ENCODE results near the gene TRIM48. TPM values are rescaled to one million over a fixed set of nuclear protein-coding genes. Genes with fewer than 3 reads are reported as not detected.
"Not testable (repeated sequence)": the region's sequence is repeated elsewhere in the genome, so short reads cannot be mapped to it uniquely, and the experiment has no call there.

Gene TRIM48, protein sequence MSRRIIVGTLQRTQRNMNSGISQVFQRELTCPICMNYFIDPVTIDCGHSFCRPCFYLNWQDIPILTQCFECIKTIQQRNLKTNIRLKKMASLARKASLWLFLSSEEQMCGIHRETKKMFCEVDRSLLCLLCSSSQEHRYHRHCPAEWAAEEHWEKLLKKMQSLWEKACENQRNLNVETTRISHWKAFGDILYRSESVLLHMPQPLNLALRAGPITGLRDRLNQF
- total RNA-seq (2014; rRNA removed; shearing (Covaris generic)) (not detected in 2 replicates), polyA plus RNA-seq (2016; fragmentation: Nextera tagmentation; extraction: Ambion mirVana) (not detected in 2 replicates)

DNA sequence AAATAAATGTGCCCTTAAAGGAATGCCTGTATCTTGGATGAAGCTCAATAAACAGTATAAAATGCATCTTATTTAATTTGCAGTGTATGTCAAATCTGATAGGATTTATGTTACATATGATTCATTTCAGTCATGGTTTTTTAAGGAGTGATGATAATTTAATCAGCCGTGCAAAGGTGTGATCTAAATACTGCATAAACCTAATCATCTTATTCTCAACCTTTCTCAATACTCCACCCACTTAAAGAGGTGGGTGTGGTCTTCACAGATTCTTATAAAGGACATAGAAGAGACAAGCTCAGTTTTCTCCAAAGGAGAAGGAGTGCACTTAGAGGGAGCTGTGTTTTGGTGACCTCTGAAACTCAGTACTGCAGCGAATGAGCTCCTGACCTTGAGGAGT is at the start of gene TRIM48:
TSS of gene TRIM48 (plus strand) at position 301 of the 400 bp plus-strand sequence. CDS start 113 bp downstream, outside the sequence.
- WGBS, 2 experiments (ENCODE audit: low coverage in 1 of 2, low lambda C conversion rate in 2 of 2, missing lambda C conversion rate in 2 of 2) = 0 to 6% methylated on average over 2 of the region's 2 CpGs
- H2AFZ ChIP-seq; H3K79me2 ChIP-seq (ENCODE audit: insufficient read depth): not testable (repeated sequence)

GRCh38 chr11:55238316-55238715 is 23.6 kb upstream of the TRIM48 start:
- H3K79me2 ChIP-seq (ENCODE audit: insufficient read depth); in situ Hi-C loops (cut with MboI); H2AFZ ChIP-seq; H3K27ac ChIP-seq; H3K9me3 ChIP-seq (ENCODE audit: low read depth); DNase-seq; H3K4me1 ChIP-seq (ENCODE audit: insufficient read depth); H3K9me2 ChIP-seq (ENCODE audit: insufficient read depth); H3K9ac ChIP-seq; H3K27me3 ChIP-seq (replicated peaks; ENCODE audit: insufficient read depth); H3K4me3 ChIP-seq; H3F3A ChIP-seq (ENCODE audit: insufficient read depth); H3K4me2 ChIP-seq (ENCODE audit: unreplicated experiment); H4K20me1 ChIP-seq (ENCODE audit: insufficient read depth); H3K36me3 ChIP-seq (ENCODE audit: low read depth): not testable (repeated sequence)
- WGBS, 2 experiments (ENCODE audit: low coverage in 1 of 2, low lambda C conversion rate in 2 of 2, missing lambda C conversion rate in 2 of 2) = 18 to 29% methylated on average over 5 of the region's 5 CpGs

More for the DNA sequence above, at the start of gene TRIM48:
- H3K9me2 ChIP-seq (ENCODE audit: insufficient read depth); DNase-seq; H3F3A ChIP-seq (ENCODE audit: insufficient read depth); H3K9ac ChIP-seq; H3K27ac ChIP-seq; H3K27me3 ChIP-seq (replicated peaks; ENCODE audit: insufficient read depth); H3K4me1 ChIP-seq (ENCODE audit: insufficient read depth); H4K20me1 ChIP-seq (ENCODE audit: insufficient read depth); H3K4me3 ChIP-seq; H3K4me2 ChIP-seq (ENCODE audit: unreplicated experiment); in situ Hi-C loops (cut with MboI); H3K9me3 ChIP-seq (ENCODE audit: low read depth); H3K36me3 ChIP-seq (ENCODE audit: low read depth): not testable (repeated sequence)

- in situ Hi-C loops (cut with MboI) = no loop called here
Observed at GRCh38 chr11:55263081-55263480, 1.1 kb downstream of the TRIM48 start.

More at GRCh38 chr11:55263081-55263480, 1.1 kb downstream of the TRIM48 start:
- Histone ChIP-seq H3K4me3 (no peak overlapping the region), H3K79me2 (ENCODE audit: insufficient read depth) (no peaks in the 10 kb centered on the region), H4K20me1 (ENCODE audit: insufficient read depth) (no peaks in the 10 kb centered on the region), H3K27ac (no peak overlapping the region), H2AFZ (no peak overlapping the region), H3K27me3 (replicated peaks; ENCODE audit: insufficient read depth) (no peaks in the 10 kb centered on the region), H3K36me3 (ENCODE audit: low read depth) (no peaks in the 10 kb centered on the region), H3K9ac (no peak overlapping the region), H3K9me2 (ENCODE audit: insufficient read depth) (no peaks in the 10 kb centered on the region), H3K4me1 (ENCODE audit: insufficient read depth) (no peaks in the 10 kb centered on the region), H3F3A (ENCODE audit: insufficient read depth) (no peaks in the 10 kb centered on the region), H3K4me2 (ENCODE audit: unreplicated experiment) (no peak overlapping the region), H3K9me3 (ENCODE audit: low read depth) (no peaks in the 10 kb centered on the region)
- no peak for DNase-seq
- WGBS, 2 experiments (ENCODE audit: low coverage in 1 of 2, low lambda C conversion rate in 2 of 2, missing lambda C conversion rate in 2 of 2) = 31 to 36% methylated on average over 5 of the region's 5 CpGs
- no peak for TF ChIP-seq EZH2phosphoT487 (IDR thresholded peaks at IDR 0.05; ENCODE audit: insufficient read depth, low read depth)
- TF ChIP-seq EZH2 (IDR thresholded peaks at IDR 0.05; ENCODE audit: insufficient read depth, poor library complexity, severe bottlenecking) = no peak

Small RNAs within 50 kb of the gene (small RNA-seq; reads per million reads assigned to genes)
- gene AP005597.4 (ENCODE audit: low read depth, low replicate concordance) = not detected

Other genes with a start within 250 kb of the TRIM48 start
- gene OR4A16, start 81.0 kb downstream of the TRIM48 start, total RNA-seq (2014; rRNA removed; shearing (Covaris generic)) = not detected in 2 replicates
- not detected in 2 replicates for gene OR4A16, start 81.0 kb downstream of the TRIM48 start, polyA plus RNA-seq (2016; fragmentation: Nextera tagmentation; extraction: Ambion mirVana)
- gene OR4A15, start 105.8 kb downstream of the TRIM48 start, total RNA-seq (2014; rRNA removed; shearing (Covaris generic)) = not detected in 2 replicates
- gene OR4A15, start 105.8 kb downstream of the TRIM48 start, polyA plus RNA-seq (2016; fragmentation: Nextera tagmentation; extraction: Ambion mirVana) = not detected in 2 replicates